GM12878 (cell line): ENCODE measurements around the gene CD9. TPM values are rescaled to one million over a fixed set of nuclear protein-coding genes. Genes with fewer than 3 reads are reported as not detected.

Experiments used
- ATAC-seq: fragments of 200-7000 bp; cut with Tn5 transposase; 3 replicates; pipeline ENCODE4 v1.9.1; 2020; ENCODE audit warnings: mild to moderate bottlenecking, moderate library complexity
- BruUV-seq: library from RNA; stranded (reverse); fragments of 400-500 nt; replicated peaks from 2 replicates; lab custom pipeline; 2021; lab: Mats Ljungman, UMichigan
- CTCF ChIA-PET: fragments of 300-600 bp; sonication (Branson Sonifier 250); formaldehyde crosslinking; extraction: SDS; loops from one replicate; lab custom pipeline; 2021; ENCODE audit warnings: inconsistent platforms; lab: Yijun Ruan, JAX
- POLR2A ChIA-PET: fragments of 350-600 bp; formaldehyde crosslinking; extraction: SDS; loops from one replicate; lab custom pipeline; 2021; ENCODE audit warnings: inconsistent platforms; lab: Charles Lee
- RAD21 ChIA-PET: fragments of 300-600 bp; sonication (Branson Sonifier 250); formaldehyde crosslinking; loops from one replicate; lab custom pipeline; 2023; ENCODE audit warnings: antibody characterized with exemption; ENCODE audit not compliant: unreplicated experiment; lab: Charles Lee
- SMC1A ChIA-PET: fragments of 300-600 bp; sonication (Branson Sonifier 250); formaldehyde crosslinking; loops from one replicate; lab custom pipeline; 2023; ENCODE audit not compliant: unreplicated experiment, uncharacterized antibody; lab: Charles Lee
- DNase-seq: peaks from one replicate; pipeline ENCODE4 v3.0.0-alpha.2; 2011; ENCODE audit warnings: low read depth, low spot score
- FAIRE-seq: peaks from 3 replicates; lab custom pipeline; 2011; peaks lifted over from hg19 to GRCh38; lab: Jason Lieb, UNC
- H2AFZ ChIP-seq: 2 replicates; pipeline ENCODE4 v1.6.0; 2011; ENCODE audit warnings: low read depth, low read length, control low read depth; ENCODE audit not compliant: control insufficient read depth
- H3K27ac ChIP-seq: 2 replicates; pipeline ENCODE4 v1.5.1; 2011; ENCODE audit warnings: control low read depth; ENCODE audit not compliant: control insufficient read depth, insufficient read depth
- H3K27me3 ChIP-seq, 2 experiments: replicated peaks in 1 of 2; 2 replicates each; pipeline versions ENCODE4 v1.6.0 to v1.6.1; 2011; ENCODE audit warnings: low read length in 1 of 2; ENCODE audit not compliant: control insufficient read depth in 2 of 2, insufficient read depth in 2 of 2
- H3K36me3 ChIP-seq, 2 experiments: 2 replicates each; pipeline ENCODE4 v1.5.1; 2011; ENCODE audit warnings: low read length in 1 of 2; ENCODE audit not compliant: control insufficient read depth in 2 of 2, insufficient read depth in 2 of 2
- H3K4me1 ChIP-seq: 2 replicates; pipeline ENCODE4 v1.6.1; 2011; ENCODE audit warnings: mild to moderate bottlenecking, low read length, moderate library complexity, mixed read lengths; ENCODE audit not compliant: control insufficient read depth, insufficient read depth
- H3K4me2 ChIP-seq: 2 replicates; pipeline ENCODE4 v1.6.0; 2011; ENCODE audit warnings: control low read depth; ENCODE audit not compliant: control insufficient read depth, insufficient read depth
- H3K4me3 ChIP-seq: fragments of 200-600 bp; sonication (generic); 2 replicates; pipeline ENCODE4 v1.5.1; 2016
- H3K79me2 ChIP-seq: 2 replicates; pipeline ENCODE4 v1.6.0; 2011; ENCODE audit warnings: low read length; ENCODE audit not compliant: control insufficient read depth, insufficient read depth
- H3K9ac ChIP-seq: 2 replicates; pipeline ENCODE4 v1.8.0; 2011; ENCODE audit warnings: low read length, control low read depth, mixed read lengths; ENCODE audit not compliant: control insufficient read depth, insufficient read depth
- H3K9me3 ChIP-seq: replicated peaks from 3 replicates; pipeline ENCODE4 v1.5.1; 2011; ENCODE audit warnings: mild to moderate bottlenecking, low read length; ENCODE audit not compliant: control insufficient read depth, insufficient read depth
- H4K20me1 ChIP-seq: 2 replicates; pipeline ENCODE4 v1.6.0; 2011; ENCODE audit not compliant: control insufficient read depth, insufficient read depth
- EED ChIP-seq: sonication (generic); IDR thresholded peaks from 2 replicates; pipeline ENCODE4 v1.6.1; 2016; ENCODE audit warnings: antibody characterized with exemption, low read depth
- EZH2 ChIP-seq: IDR thresholded peaks from 2 replicates; pipeline ENCODE4 v1.6.1; 2012; ENCODE audit warnings: low read depth, mild to moderate bottlenecking, control low read depth, inconsistent platforms, low read length, borderline replicate concordance; ENCODE audit not compliant: control insufficient read depth
- IRF5 ChIP-seq: fragments of 450-650 bp; IDR thresholded peaks from 2 replicates; pipeline ENCODE4 v1.6.1; 2017; ENCODE audit warnings: borderline replicate concordance
- JUNB ChIP-seq: IDR thresholded peaks from 2 replicates; pipeline ENCODE4 v1.6.1; 2016; ENCODE audit warnings: antibody characterized with exemption, mild to moderate bottlenecking
- RAD21 ChIP-seq: IDR thresholded peaks from 2 replicates; pipeline ENCODE4 v1.6.1; 2011; ENCODE audit warnings: mild to moderate bottlenecking, low read depth, low read length, moderate library complexity; ENCODE audit not compliant: insufficient read depth
- ZNF217 ChIP-seq: fragments of 450-650 bp; IDR thresholded peaks from 2 replicates; pipeline ENCODE4 v1.6.1; 2017; ENCODE audit warnings: antibody characterized with exemption, mild to moderate bottlenecking
- ZNF687 ChIP-seq: fragments of 450-650 bp; IDR thresholded peaks from 2 replicates; pipeline ENCODE4 v1.6.1; 2017; ENCODE audit warnings: mild to moderate bottlenecking, moderate library complexity
- ZSCAN29 ChIP-seq: fragments of 450-650 bp; IDR thresholded peaks from 2 replicates; pipeline ENCODE4 v1.6.1; 2017; ENCODE audit warnings: mild to moderate bottlenecking, moderate library complexity
- WGBS: methylation state at CpG from one replicate; pipeline ENCODE4 v1.1.6; 2016; ENCODE audit warnings: low lambda C conversion rate; ENCODE audit not compliant: insufficient replicate concordance, insufficient coverage; ENCODE audit errors: missing lambda C conversion rate; 5-methylcytosine and 5-hydroxymethylcytosine counted together
- in situ Hi-C: fragments of 300-500 bp; cut with MboI; formaldehyde crosslinking; loops from 9 replicates; pipeline ENCODE4 v1.14.3; 2018; ENCODE audit warnings: mixed read lengths
- intact Hi-C: fragments of 100-400 bp; cut with micrococcal nuclease; formaldehyde crosslinking; loops from one replicate; pipeline ENCODE4 v1.14.2; 2022; ENCODE audit not compliant: unreplicated experiment
- polyA plus RNA-seq, 11 experiments: library from polyadenylated mRNA; depleted of rRNA in 4 of 11; unstranded in 6 of 11; stranded (reverse) in 5 of 11; fragments of >200 nt; fragmentation: Nextera tagmentation in 4 of 11; fragmentation: Illumina TruSeq in 1 of 11; extraction: Ambion mirVana in 4 of 11; extraction: Trizol in 1 of 11; gene quantifications; 1 replicate in 1 of 11; 2 replicates in 10 of 11; pipeline versions ENCODE4 v1.2.1 to v1.2.3, GENCODE V29; 2011 to 2016; ENCODE audit warnings: inconsistent platforms in 2 of 11, missing spikeins in 2 of 11, low read depth in 1 of 11
- total RNA-seq, 4 experiments: library from RNA; depleted of rRNA in 3 of 4; stranded (reverse); fragments of >200 nt in 3 of 4; fragmentation: Illumina TruSeq in 1 of 4; extraction: Trizol in 1 of 4; gene quantifications; 2 replicates each; pipeline versions ENCODE4 v1.2.1 to v1.2.3, GENCODE V29; 2013 to 2021

Gene CD9
- total and polyA plus RNA-seq, 10 of the 15 experiments (the other 5 are each of a cell fraction or from before 2014, with no cell fraction given): 4.8 to 29.9 (median 9.7) TPM

- Histone ChIP-seq H3K36me3 (no peaks in the 10 kb centered on the region), H3K9me3 (no peaks in the 10 kb centered on the region), H3K27me3 (peaks cover 2 to 24% of the 10 kb centered on the region in 2 experiments; a peak in 3 of 4 replicates), H3K4me1 (no peaks in the 10 kb centered on the region; the same call in 1 of the 2 replicates), H3K4me3 (no peak overlapping the region), H3K4me2 (no peak overlapping the region; the same call in 1 of the 2 replicates), H3K27ac (no peak overlapping the region), H3K79me2 (no peaks in the 10 kb centered on the region), H3K9ac (no peak overlapping the region), H4K20me1 (no peaks in the 10 kb centered on the region), H2AFZ (no peak overlapping the region)
- WGBS: 28% methylated on average over 10 of the region's 10 CpGs
- in situ Hi-C loops: no loop called here
- intact Hi-C loops: no loop called here
- FAIRE-seq (no peak), ATAC-seq (peak; percentile 25), DNase-seq (no peak)
- CTCF ChIA-PET: interaction anchor here (0.8 to 21.0 kb wide), 4 partner anchors 68 to 267 kb away, joined by 4 to 401 read pairs (median 76); no protein-coding TSS in a partner anchor
- BruUV-seq: no TSS peak
- no peak for TF ChIP-seq ZSCAN29
- no peak for TF ChIP-seq EZH2
- TF ChIP-seq ZNF217: no peak
- TF ChIP-seq EED: no peak
- TF ChIP-seq ZNF687: no peak
- TF ChIP-seq JUNB: no peak
- no peak for TF ChIP-seq IRF5
- no peak for TF ChIP-seq RAD21
- POLR2A ChIA-PET: interaction anchor here (0.6 to 4.7 kb wide), 4 partner anchors 16 to 85 kb away, joined by 3 to 43 read pairs (median 7); no protein-coding TSS in a partner anchor
- RAD21 ChIA-PET: interaction anchor here (0.9 to 17.5 kb wide), 7 partner anchors 11 to 140 kb away, joined by 3 to 304 read pairs (median 3); no protein-coding TSS in a partner anchor
- SMC1A ChIA-PET: interaction anchor here (0.6 to 9.4 kb wide), 5 partner anchors 31 to 124 kb away, joined by 3 to 72 read pairs (median 4); no protein-coding TSS in a partner anchor
Observed at GRCh38 chr12:6198985-6199530, 1.1 kb upstream of the CD9 start.
